ENCODE measurements around the gene ZNF740.

GRCh38 chr12:53147181-53147580, 33.3 kb upstream of the ZNF740 start:
- TF ChIP-seq, protein P1, sequence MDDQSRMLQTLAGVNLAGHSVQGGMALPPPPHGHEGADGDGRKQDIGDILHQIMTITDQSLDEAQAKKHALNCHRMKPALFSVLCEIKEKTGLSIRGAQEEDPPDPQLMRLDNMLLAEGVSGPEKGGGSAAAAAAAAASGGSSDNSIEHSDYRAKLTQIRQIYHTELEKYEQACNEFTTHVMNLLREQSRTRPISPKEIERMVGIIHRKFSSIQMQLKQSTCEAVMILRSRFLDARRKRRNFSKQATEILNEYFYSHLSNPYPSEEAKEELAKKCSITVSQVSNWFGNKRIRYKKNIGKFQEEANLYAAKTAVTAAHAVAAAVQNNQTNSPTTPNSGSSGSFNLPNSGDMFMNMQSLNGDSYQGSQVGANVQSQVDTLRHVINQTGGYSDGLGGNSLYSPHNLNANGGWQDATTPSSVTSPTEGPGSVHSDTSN (IDR thresholded peaks at IDR 0.05) = no peak
- TF ChIP-seq, protein P2, sequence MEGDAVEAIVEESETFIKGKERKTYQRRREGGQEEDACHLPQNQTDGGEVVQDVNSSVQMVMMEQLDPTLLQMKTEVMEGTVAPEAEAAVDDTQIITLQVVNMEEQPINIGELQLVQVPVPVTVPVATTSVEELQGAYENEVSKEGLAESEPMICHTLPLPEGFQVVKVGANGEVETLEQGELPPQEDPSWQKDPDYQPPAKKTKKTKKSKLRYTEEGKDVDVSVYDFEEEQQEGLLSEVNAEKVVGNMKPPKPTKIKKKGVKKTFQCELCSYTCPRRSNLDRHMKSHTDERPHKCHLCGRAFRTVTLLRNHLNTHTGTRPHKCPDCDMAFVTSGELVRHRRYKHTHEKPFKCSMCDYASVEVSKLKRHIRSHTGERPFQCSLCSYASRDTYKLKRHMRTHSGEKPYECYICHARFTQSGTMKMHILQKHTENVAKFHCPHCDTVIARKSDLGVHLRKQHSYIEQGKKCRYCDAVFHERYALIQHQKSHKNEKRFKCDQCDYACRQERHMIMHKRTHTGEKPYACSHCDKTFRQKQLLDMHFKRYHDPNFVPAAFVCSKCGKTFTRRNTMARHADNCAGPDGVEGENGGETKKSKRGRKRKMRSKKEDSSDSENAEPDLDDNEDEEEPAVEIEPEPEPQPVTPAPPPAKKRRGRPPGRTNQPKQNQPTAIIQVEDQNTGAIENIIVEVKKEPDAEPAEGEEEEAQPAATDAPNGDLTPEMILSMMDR (IDR thresholded peaks at IDR 0.05) = no peak
- TF ChIP-seq FOXM1 (IDR thresholded peaks at IDR 0.05; ENCODE audit: low read depth) (no peak), RXRA (IDR thresholded peaks at IDR 0.05; ENCODE audit: borderline replicate concordance, low read depth) (no peak), SIN3A (IDR thresholded peaks at IDR 0.05; ENCODE audit: borderline replicate concordance, low read depth, low read length) (no peak), REST (IDR thresholded peaks at IDR 0.05; ENCODE audit: low read depth, low read length) (no peak), POLR2AphosphoS5 (IDR thresholded peaks at IDR 0.05; ENCODE audit: low read depth, low read length) (no peak), MXI1 (IDR thresholded peaks at IDR 0.05; ENCODE audit: low read depth, low read length) (no peak), ZBTB33 (IDR thresholded peaks at IDR 0.05; ENCODE audit: borderline replicate concordance, low read depth) (no peak), GABPA (IDR thresholded peaks at IDR 0.05; ENCODE audit: low read depth) (no peak), RAD21 (IDR thresholded peaks at IDR 0.05; ENCODE audit: low read length) (no peak), ELF1 (IDR thresholded peaks at IDR 0.05) (no peak), YY1 (IDR thresholded peaks at IDR 0.05; ENCODE audit: low read depth) (no peak)
- TF ChIP-seq, protein P3, sequence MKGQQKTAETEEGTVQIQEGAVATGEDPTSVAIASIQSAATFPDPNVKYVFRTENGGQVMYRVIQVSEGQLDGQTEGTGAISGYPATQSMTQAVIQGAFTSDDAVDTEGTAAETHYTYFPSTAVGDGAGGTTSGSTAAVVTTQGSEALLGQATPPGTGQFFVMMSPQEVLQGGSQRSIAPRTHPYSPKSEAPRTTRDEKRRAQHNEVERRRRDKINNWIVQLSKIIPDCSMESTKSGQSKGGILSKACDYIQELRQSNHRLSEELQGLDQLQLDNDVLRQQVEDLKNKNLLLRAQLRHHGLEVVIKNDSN (IDR thresholded peaks at IDR 0.05; ENCODE audit: borderline replicate concordance, low read depth) = no peak
